A673 (cell line): ENCODE measurements around the gene KATNB1. TPM values are rescaled to one million over a fixed set of nuclear protein-coding genes. Genes with fewer than 3 reads are reported as not detected.

Experiments used
- BruUV-seq: library from RNA; stranded (reverse); fragments of 400-500 nt; replicated peaks from 2 replicates; lab custom pipeline; 2021; lab: Mats Ljungman, UMichigan
- CTCF ChIA-PET: fragments of 300-600 bp; sonication (Branson Sonifier 250); formaldehyde crosslinking; loops from one replicate; lab custom pipeline; 2022; ENCODE audit warnings: antibody characterized with exemption; lab: Charles Lee
- POLR2A ChIA-PET: fragments of 300-600 bp; sonication (Branson Sonifier 250); formaldehyde crosslinking; loops from one replicate; lab custom pipeline; 2022; ENCODE audit warnings: antibody characterized with exemption; ENCODE audit not compliant: low non-redundant PET; lab: Charles Lee
- DNase-seq: peaks from one replicate; pipeline ENCODE4 v3.0.0-alpha.2; 2015; ENCODE audit warnings: low spot score
- H3K27ac ChIP-seq: fragments of 200-600 bp; sonication (generic); 2 replicates; pipeline ENCODE4 v1.5.1; 2016; ENCODE audit warnings: mixed run types, low read depth, mild to moderate bottlenecking, mixed read lengths, antibody characterized with exemption, low read length; ENCODE audit not compliant: poor library complexity, severe bottlenecking
- H3K27me3 ChIP-seq: fragments of 200-600 bp; sonication (generic); replicated peaks from 2 replicates; pipeline ENCODE4 v1.6.1; 2017; ENCODE audit warnings: mixed run types, low read depth, mild to moderate bottlenecking, mixed read lengths, antibody characterized with exemption, low read length; ENCODE audit not compliant: insufficient read depth, poor library complexity
- H3K36me3 ChIP-seq: fragments of 200-600 bp; sonication (generic); 2 replicates; pipeline ENCODE4 v1.6.1; 2016; ENCODE audit warnings: mixed run types, mild to moderate bottlenecking, mixed read lengths, antibody characterized with exemption, low read length; ENCODE audit not compliant: insufficient read depth, poor library complexity, severe bottlenecking
- H3K4me1 ChIP-seq: fragments of 200-600 bp; sonication (generic); 2 replicates; pipeline ENCODE4 v1.6.1; 2017; ENCODE audit warnings: mixed run types, mild to moderate bottlenecking, mixed read lengths, antibody characterized with exemption, low read length; ENCODE audit not compliant: insufficient read depth, poor library complexity, severe bottlenecking
- H3K4me3 ChIP-seq: fragments of 200-600 bp; sonication (generic); 2 replicates; pipeline ENCODE4 v1.5.1; 2016; ENCODE audit warnings: low read depth, mixed run types, mild to moderate bottlenecking, mixed read lengths, low read length; ENCODE audit not compliant: poor library complexity, severe bottlenecking
- H3K9me3 ChIP-seq: fragments of 200-600 bp; sonication (generic); 2 replicates; pipeline ENCODE4 v1.6.1; 2016; ENCODE audit warnings: mixed run types, low read depth, mild to moderate bottlenecking, mixed read lengths, antibody characterized with exemption, low read length; ENCODE audit not compliant: poor library complexity, severe bottlenecking
- CTCF ChIP-seq: fragments of 300-800, 200-600 bp; sonication (generic); conservative IDR thresholded peaks from 2 replicates; pipeline ENCODE4 v1.5.1; 2017; ENCODE audit warnings: low read depth, mild to moderate bottlenecking, antibody characterized with exemption, low read length, moderate library complexity, mixed read lengths
- EZH2 ChIP-seq: fragments of 200-600 bp; sonication (generic); IDR thresholded peaks from 2 replicates; pipeline ENCODE4 v1.6.1; 2017; ENCODE audit warnings: borderline replicate concordance, low read depth, mild to moderate bottlenecking, mixed read lengths, antibody characterized with exemption, low read length; ENCODE audit not compliant: poor library complexity, severe bottlenecking
- intact Hi-C: fragments of 100-400 bp; cut with micrococcal nuclease; formaldehyde crosslinking; loops from one replicate; pipeline ENCODE4 v1.10.0; 2022; ENCODE audit not compliant: unreplicated experiment
- total RNA-seq: library from RNA; stranded (reverse); gene quantifications from 2 replicates; pipeline ENCODE4 v1.2.3, GENCODE V29; 2021

Gene KATNB1
- total RNA-seq, 1 experiment from 2014 or later: 55.7 TPM

- TF ChIP-seq EZH2 (no peak), CTCF (no peak)
- Histone ChIP-seq H3K4me3 (no peak overlapping the region), H3K36me3 (no peaks in the 10 kb centered on the region), H3K9me3 (no peaks in the 10 kb centered on the region), H3K27ac (no peak overlapping the region), H3K4me1 (no peaks in the 10 kb centered on the region), H3K27me3 (no peaks in the 10 kb centered on the region)
- CTCF ChIA-PET: no interaction called here
- DNase-seq: no peak
- intact Hi-C loops: no loop called here
- POLR2A ChIA-PET: no interaction called here
- BruUV-seq: no TSS peak
These were observed 39.9 kb upstream of the KATNB1 start for GRCh38 chr16:57695680-57696069.

GRCh38 chr16:57696240-57696639 lies 39.3 kb upstream of the KATNB1 start:
- ChIA-PET CTCF (no interaction called here), POLR2A (no interaction called here)
- intact Hi-C loops: no loop called here
- BruUV-seq: no TSS peak
- Histone ChIP-seq H3K4me1 (no peaks in the 10 kb centered on the region), H3K9me3 (no peaks in the 10 kb centered on the region), H3K4me3 (no peak overlapping the region), H3K36me3 (no peaks in the 10 kb centered on the region), H3K27me3 (no peaks in the 10 kb centered on the region), H3K27ac (no peak overlapping the region)
- TF ChIP-seq EZH2: no peak
- no peak for TF ChIP-seq CTCF
- DNase-seq: no peak

GRCh38 chr16:57697896-57698537 lies 37.6 kb upstream of the KATNB1 start:
- POLR2A ChIA-PET: no interaction called here
- H3K4me3 ChIP-seq: no peak overlapping the region
- no peak for DNase-seq
- no peak overlapping the region for H3K27ac ChIP-seq
- no peaks in the 10 kb centered on the region for H3K9me3 ChIP-seq
- intact Hi-C loops: no loop called here
- no peaks in the 10 kb centered on the region for H3K36me3 ChIP-seq
- BruUV-seq: no TSS peak
- H3K4me1 ChIP-seq: no peaks in the 10 kb centered on the region
- no peaks in the 10 kb centered on the region for H3K27me3 ChIP-seq
- no peak for TF ChIP-seq EZH2
- TF ChIP-seq CTCF: no peak
- CTCF ChIA-PET: no interaction called here
